Measurements from ENCODE around the gene CGA.
A peak's percentile ranks its signal among the peaks of the same experiment; 100 is the strongest.
"Not testable (repeated sequence)": the region's sequence is repeated elsewhere in the genome, so short reads cannot be mapped to it uniquely, and the experiment has no call there.

CGA gene

DNA sequence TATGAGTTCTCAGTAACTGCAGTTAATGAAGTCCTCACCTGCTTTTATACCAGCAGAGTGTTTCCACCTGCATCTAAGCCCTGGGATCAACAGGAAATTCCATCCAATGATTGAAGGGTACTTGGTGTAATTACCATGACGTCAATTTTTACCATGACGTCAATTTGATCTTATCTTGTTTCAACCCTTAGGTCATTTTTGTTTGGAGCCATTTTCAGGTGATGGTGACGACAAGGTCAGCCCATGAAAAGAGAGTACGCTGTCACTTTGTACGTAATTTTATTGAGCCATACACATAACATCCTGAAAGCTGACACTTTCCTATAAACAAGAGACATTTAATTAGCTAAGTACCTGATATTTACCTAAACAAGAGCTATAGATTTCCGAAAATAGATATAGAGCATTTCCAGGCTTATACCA, at the start of gene CGA:
Gene CGA (minus strand): TSS at position 20 of the 423 bp plus-strand sequence. CDS start 6,906 bp downstream, outside the sequence.
- no peak for DNase-seq

GRCh38 chr6:87139927-87140326, 45.0 kb upstream of the CGA start:
- DNase-seq = not testable (repeated sequence)

- peak; percentile 10 for DNase-seq
Observed at GRCh38 chr6:87139236-87139635, 44.3 kb upstream of the CGA start.

DNA sequence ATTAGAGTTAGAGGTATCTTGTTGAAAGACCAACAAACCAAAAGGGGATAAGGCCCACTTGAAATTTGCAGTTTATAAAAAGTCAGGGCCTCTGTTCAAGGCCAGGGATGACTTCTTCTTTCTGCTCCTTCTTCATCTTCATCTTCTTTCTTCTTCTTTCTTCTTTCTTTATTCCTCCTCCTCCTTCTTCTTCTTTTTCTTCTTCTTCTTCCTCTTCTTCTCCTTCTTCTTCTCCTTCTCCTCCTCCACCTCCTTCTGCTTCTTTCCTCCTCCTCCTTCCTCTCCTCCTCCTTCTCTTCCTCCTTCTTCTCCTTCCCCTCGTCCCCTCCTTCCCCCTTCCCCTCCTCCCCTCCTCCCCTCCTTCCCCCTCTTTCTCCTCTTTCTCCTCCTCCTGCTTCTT, 42.1 kb upstream of the CGA start:
- no peak for DNase-seq

DNA sequence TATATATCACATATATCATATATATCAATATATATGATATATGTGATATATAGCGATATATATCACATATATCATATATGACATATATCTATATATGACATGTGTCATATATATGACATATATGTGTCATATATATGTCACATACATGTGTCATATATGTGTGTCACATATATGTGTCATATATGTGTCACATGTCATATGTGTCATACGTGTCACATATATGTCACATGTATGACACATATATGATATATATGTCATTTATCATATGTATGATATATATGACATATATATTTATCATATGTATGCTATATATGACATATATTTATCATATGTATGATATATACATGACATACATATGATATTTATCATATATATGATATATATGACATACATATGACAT, 32.8 kb upstream of the CGA start:
- no peak for DNase-seq

DNA sequence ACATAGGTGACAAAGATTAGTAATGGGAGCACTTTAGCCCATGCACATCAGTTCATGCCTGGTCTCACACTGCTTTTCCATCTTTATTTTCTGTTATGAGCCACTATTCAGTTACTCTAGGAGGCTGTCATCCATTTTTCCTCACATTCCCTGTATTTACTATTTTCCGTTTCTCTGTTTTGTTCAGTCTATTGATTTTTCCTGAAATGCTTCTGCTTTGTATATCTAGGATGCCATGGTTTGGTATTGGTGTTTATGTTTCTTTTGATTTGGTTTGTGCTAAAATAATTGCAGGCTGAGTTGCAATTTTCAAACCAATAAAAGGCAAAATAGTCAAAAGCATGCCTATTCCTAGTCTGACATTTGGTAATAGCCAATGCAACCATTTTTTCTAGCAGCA, 31.6 kb upstream of the CGA start:
- DNase-seq = no peak

DNA sequence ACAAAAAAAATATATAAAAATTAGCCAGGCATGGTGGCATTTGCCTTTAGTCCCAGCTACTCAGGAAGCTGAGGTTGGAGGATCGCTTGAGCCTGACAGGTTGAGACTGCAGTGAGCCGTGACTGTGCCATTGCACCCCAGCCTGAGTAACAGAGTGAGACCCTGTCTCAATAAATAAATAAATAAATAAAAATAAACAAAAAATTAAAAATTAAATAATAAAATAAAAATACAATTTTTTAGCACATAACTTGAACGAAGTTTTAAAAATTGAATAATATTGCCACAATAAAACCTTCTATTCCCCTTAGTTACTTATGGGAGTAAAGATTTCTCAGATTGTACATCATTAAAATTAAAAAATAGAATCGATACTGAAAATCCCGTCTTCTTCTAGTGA, 29.2 kb upstream of the CGA start:
- no peak for DNase-seq

DNA sequence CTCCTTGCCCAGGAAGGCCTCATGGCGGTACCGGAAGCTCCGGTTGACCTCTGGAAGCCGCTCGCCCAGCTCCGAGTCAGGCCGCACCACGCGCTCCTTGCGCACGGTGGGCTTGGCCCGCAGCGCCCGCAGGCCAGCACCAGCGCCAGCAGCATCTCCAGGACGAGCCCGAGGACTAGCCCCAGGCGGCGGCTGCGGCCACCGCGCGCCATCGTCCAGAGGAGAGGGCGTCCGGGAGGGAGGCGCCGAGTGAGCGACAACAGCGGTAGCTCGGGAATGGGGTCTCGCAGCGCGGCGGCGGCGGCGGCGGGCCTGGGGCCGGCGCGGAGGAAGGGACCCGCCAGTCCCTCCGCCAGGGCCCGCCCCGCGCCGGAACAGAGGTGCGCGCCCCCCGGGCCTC, 27.6 kb upstream of the CGA start:
- DNase-seq = no peak

DNA sequence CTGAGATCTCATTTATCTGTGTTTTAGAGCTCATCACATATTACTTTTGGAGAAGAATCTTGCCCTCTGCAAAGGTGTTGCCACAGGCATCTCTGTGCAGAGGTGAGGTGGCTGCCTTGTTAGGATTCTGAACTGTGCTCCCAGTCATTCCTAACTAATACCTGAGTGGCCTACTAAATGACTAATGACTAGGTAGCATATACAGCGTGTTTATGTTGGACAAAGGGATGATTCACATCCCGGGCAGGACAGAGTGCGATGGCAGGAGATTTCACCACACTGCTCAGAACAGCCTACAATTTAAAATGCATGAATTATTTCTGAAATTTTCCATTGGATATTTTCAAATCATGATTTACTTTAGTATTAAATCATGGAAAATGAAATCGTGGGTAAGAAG, 23.1 kb upstream of the CGA start:
- no peak for DNase-seq

DNA sequence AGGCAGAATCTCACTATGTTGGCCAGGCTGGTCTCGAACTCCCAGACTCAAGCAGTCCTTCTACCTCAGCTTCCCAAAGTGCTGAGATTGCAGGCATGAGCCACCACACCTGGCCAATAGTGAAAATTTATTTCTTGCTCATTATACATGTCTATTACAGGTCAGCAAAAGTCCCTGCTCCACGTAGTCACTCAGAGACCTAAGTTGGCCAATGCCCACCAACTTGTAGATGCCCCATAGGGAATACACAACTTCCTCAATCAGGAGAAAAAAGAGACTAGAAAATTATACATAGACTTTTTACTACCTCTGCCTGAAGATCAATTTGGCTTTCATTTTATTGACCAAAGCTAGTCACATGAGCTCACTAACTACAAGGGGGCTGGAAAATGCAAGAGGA, 22.0 kb upstream of the CGA start:
- DNase-seq = no peak

- no peak for DNase-seq
Observed at GRCh38 chr6:87115402-87116135, 20.7 kb upstream of the CGA start.

- DNase-seq = no peak
Observed at GRCh38 chr6:87110636-87111035, 15.7 kb upstream of the CGA start.

DNA sequence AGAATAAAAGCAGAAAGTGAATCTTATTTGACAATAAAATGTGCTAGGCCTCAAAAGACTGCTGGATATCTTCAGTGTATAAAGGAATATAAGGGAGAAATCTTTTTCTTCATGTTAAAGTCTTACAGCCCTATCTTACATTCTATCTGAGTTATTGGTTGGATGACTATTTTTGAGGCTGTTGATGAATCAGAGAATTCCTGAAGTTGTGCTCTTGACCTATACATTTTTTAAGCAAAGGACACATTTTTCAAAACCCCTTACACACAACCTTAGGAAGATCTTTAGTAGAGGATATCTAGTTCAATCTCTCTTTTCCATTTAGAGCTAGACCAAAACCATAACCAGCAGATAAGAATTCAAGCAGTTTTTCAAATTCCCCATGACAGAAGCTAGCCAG, 10.9 kb upstream of the CGA start:
- no peak for DNase-seq

- no peak for DNase-seq
Observed at GRCh38 chr6:87104667-87105066, 9.8 kb upstream of the CGA start.

GRCh38 chr6:87103977-87104601, 9.2 kb upstream of the CGA start:
- no peak for DNase-seq

- no peak for DNase-seq
Observed at GRCh38 chr6:87102151-87102621, 7.3 kb upstream of the CGA start.

GRCh38 chr6:87101067-87101466, 6.2 kb upstream of the CGA start:
- no peak for DNase-seq

GRCh38 chr6:87100216-87100615, 5.3 kb upstream of the CGA start:
- no peak for DNase-seq

GRCh38 chr6:87099472-87099871, 4.6 kb upstream of the CGA start:
- no peak for DNase-seq

GRCh38 chr6:87094576-87094975, 330 bp downstream of the CGA start:
- DNase-seq = no peak

DNA sequence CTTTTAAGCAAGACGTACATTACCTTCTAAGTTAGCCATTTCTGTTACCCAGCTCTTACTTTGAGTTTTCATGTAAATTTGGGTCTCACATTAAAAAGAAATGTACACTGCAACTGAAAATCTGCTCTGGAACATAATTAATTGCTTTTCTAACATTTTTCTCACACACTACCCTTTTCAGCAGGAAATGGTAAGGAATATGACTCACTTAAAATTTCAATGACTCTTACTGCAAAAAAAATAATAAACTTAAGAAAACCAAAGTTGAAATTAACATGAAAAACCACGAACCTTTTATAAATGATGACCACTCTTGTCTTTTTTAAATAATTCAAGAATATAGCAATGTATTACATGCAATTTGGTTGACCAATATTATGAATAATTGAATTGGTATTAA, 1.3 kb downstream of the CGA start:
- no peak for DNase-seq

- no peak for DNase-seq
Observed at GRCh38 chr6:87093199-87093598, 1.7 kb downstream of the CGA start.

DNA sequence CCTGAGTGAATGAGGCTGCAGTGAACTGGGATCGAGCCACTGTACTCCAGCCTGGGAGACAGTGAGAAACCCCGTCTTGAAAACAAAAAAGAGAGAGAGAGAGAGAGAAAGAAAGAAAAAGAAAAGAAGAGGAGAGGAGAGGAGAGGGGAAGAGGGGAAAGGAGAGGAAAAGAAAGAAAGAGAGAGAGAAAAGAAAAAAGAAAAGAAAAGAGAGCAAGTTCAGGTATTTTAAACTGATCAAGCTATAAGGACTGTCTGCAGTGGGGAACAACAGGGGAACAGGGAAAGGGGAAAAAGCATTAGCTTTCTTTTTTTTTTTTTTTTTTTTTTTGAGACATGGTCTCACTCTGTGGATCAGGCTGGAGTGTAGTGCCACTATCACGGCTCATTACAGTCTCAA, 2.5 kb downstream of the CGA start:
- no peak for DNase-seq

DNA sequence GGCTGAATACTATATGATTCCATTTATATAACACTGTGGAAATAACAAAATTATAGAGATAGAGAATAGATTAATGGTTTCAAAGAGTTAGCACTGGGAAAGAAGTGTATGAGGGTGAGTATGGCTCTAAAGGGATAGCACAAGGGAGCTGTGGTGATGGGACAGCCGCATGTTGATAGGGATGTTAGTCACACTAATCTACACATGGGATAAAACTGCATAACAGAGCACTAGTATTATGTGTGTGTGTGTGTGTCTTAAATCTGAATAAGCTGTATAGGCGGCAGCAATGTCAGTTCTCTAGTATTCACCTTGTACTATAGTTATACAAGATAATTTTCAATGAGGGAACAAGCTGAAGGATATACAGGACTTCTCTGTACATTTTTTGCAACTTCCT, 5.8 kb downstream of the CGA start:
- DNase-seq = no peak

- no peak for DNase-seq
Observed at GRCh38 chr6:87088076-87088475, 6.8 kb downstream of the CGA start.

Measured in NCI-H510A treated with DMSO at 0.1 percent for 48 hours (cell line).